Forelimb muscle (tissue), 1 donor: ENCODE measurements around the gene RBL2. TPM values are rescaled to one million over a fixed set of nuclear protein-coding genes. Genes with fewer than 3 reads are reported as not detected.
"Not testable (repeated sequence)": the region's sequence is repeated elsewhere in the genome, so short reads cannot be mapped to it uniquely, and the experiment has no call there.

ENCODE experiments used
- DNase-seq: peaks from one replicate; pipeline ENCODE4 v3.0.0-alpha.2; 2013; ENCODE audit warnings: low read depth
- polyA plus RNA-seq: library from polyadenylated mRNA; unstranded; fragments of 120-200 nt; gene quantifications from one replicate; pipeline ENCODE4 v1.2.1, GENCODE V29; 2013; ENCODE audit not compliant: insufficient read length

RBL2 gene
- 52.7 TPM for polyA plus RNA-seq

GRCh38 chr16:53434377-53435065 is at the start of gene RBL2:
TSS of gene RBL2 (plus strand) at chr16:53434471. CDS start at chr16:53434557, 86 bp downstream.
- peak; percentile 45 for DNase-seq

GRCh38 chr16:53384610-53385009 is 49.7 kb upstream of the RBL2 start:
- DNase-seq = not testable (repeated sequence)

GRCh38 chr16:53404959-53405358 is 29.3 kb upstream of the RBL2 start:
- DNase-seq = no peak

- DNase-seq = no peak
Observed at GRCh38 chr16:53412549-53412948, 21.7 kb upstream of the RBL2 start.

- DNase-seq = no peak
Observed at GRCh38 chr16:53413864-53414263, 20.4 kb upstream of the RBL2 start.

- no peak for DNase-seq
Observed at GRCh38 chr16:53414381-53414780, 19.9 kb upstream of the RBL2 start.

GRCh38 chr16:53415504-53415903 is 18.8 kb upstream of the RBL2 start:
- no peak for DNase-seq

- no peak for DNase-seq
Observed at GRCh38 chr16:53417011-53417410, 17.3 kb upstream of the RBL2 start.

GRCh38 chr16:53417976-53418375 is 16.3 kb upstream of the RBL2 start:
- no peak for DNase-seq

- not testable (repeated sequence) for DNase-seq
Observed at GRCh38 chr16:53419383-53419709, 14.9 kb upstream of the RBL2 start.

GRCh38 chr16:53421248-53421647 is 13.0 kb upstream of the RBL2 start:
- DNase-seq = no peak

GRCh38 chr16:53423968-53424367 is 10.3 kb upstream of the RBL2 start:
- not testable (repeated sequence) for DNase-seq

GRCh38 chr16:53428681-53429080 is 5.6 kb upstream of the RBL2 start:
- no peak for DNase-seq

GRCh38 chr16:53429221-53429943 is 4.9 kb upstream of the RBL2 start:
- no peak for DNase-seq

GRCh38 chr16:53430363-53430762 is 3.9 kb upstream of the RBL2 start:
- DNase-seq = no peak

GRCh38 chr16:53433509-53433908 is 762 bp upstream of the RBL2 start:
- DNase-seq = no peak

GRCh38 chr16:53433930-53434376 is 318 bp upstream of the RBL2 start:
- DNase-seq = no peak

GRCh38 chr16:53435066-53435688 is 906 bp downstream of the RBL2 start:
- DNase-seq = peak; percentile 81

GRCh38 chr16:53440125-53440524 is 5.9 kb downstream of the RBL2 start:
- DNase-seq = no peak

GRCh38 chr16:53445534-53445933 is 11.3 kb downstream of the RBL2 start:
- DNase-seq = no peak

GRCh38 chr16:53446090-53446489 is 11.8 kb downstream of the RBL2 start:
- DNase-seq = no peak

GRCh38 chr16:53449816-53450517 is 15.7 kb downstream of the RBL2 start:
- DNase-seq = no peak
